T-helper 9 cell (primary cell): Measurements from ENCODE around the gene CASZ1.

Experiments
- DNase-seq: peaks from one replicate; pipeline ENCODE4 v3.0.0-alpha.2; 2020

The CASZ1 gene

DNA sequence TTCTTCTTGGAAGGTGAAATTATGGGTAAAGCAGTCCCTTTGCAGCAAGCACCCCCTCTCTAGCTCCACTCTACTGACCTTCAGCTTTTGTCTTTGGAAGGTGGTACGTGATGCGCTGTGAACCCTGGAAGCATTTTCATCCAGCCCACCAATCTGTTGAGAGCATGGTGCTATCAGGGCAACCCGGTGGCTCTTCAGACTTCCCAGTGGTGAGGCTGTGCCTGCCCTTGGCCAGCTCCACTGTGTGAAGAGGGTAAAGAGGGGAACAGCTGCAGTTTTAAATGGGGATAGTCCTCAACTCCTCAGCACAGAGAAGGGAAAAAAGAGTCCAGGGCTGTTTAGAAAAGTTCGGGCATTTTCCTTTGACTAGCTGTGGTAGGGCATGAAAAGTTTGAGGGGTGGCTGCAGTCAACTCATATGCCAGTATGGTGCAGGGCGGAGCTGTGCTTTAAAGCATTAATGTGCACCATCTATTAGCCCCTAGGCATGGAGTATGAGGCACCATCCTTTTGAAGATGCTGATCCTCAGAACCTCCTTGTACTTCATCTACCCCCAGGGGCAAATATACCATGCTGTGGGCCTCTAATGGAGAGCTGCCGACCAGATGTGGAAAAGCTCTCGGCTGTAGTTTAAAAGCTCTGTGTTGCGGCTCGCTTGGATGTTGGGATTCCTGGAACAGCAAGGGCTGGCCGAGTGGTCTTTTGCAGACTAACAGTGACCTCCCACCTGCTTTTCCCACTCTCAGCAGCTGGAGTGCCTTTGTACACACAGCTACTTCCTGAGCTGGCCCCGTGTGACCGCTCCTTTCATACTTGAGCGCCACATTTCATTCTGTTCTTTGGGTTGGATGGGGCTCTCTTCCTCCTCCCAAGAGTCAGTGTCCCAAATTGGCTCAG lies 198.7 kb downstream of the CASZ1 start:
- no peak for DNase-seq

DNA sequence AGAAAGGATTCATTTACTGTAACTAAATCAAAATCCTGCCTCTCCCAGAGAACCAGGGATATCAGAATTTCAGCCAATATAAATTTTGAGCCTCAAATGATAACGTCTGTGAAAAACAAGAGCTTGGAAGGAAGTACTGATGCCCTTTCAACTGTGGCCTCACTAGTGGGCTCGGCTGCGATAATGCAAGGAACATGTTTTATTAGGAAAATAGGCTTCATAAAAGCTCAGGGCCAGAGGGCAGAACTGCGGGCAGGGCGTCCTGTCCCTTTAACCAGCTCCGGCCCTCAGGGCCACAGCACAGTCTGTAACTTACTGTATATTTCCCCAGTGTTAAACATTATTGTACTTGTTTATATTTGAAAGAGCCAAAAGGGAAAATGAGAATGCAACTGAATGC lies 199.7 kb downstream of the CASZ1 start:
- DNase-seq: no peak

DNA sequence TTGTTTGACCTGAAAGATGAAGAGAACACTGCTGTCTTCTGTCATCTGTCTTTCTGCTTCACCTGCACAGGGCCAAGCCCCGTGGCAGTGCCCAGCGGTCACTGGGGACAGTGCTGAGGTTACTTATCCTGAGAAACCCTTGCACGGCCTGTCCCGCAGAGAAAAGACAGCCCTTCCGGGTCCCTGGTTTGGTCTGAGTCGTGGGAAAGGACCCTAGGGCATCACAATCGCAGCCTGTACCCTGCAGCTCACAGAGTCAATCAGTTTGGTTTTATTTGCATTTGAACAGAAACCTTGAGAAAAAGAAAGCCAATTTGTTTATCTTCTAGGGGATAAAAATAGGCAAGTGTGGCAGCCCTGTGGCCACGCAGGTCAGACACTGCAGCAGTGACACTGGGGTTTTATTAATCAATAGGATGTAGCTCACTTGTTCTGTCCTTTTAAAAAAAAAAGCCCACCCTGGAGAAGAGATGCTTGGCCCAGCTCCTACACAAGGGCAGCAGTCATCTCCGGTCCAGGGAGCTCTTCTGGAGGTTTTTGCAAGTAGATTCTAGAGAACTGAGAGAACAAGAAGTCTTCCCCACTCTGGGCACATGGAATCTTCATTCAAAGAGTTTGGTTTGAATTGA lies 201.7 kb downstream of the CASZ1 start:
- DNase-seq: no peak

DNA sequence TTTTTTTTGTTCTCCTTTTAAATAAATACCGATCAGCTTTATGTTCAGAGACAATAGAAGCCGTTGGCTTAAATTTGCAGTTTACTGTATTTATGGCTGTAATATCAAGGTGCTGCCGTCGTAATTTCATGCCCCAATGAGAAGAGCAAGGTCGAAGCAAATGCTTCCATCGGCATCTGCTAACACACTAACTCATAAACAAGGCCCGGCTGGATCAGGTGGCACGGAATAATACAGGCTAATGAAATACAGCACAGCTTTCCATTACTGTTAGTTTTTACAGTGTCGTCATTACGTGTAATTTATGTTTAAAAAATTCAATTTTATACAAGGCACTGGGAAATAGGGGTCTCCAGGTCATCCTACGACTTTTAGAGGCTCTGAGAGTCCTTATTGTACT lies 202.7 kb downstream of the CASZ1 start:
- DNase-seq: no peak

DNA sequence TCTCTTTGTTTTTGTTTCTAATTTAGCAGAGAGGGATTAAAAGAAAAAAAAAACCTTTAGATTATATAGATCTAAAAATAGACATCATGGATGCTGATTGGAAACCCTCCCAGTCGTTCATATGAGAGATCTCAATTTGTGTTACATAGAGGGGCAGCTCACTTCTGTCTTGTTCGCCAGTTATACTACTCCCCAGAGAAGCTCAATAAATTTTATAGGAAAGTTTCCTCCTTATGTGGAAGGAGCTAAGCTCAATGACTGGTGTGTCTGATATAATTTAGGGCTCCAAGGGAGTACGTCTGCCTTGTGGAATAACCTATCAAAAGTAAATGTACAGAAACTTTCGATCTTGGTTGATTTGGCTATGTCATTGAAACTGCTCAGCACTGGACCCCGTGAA lies 204.1 kb downstream of the CASZ1 start:
- no peak for DNase-seq

DNA sequence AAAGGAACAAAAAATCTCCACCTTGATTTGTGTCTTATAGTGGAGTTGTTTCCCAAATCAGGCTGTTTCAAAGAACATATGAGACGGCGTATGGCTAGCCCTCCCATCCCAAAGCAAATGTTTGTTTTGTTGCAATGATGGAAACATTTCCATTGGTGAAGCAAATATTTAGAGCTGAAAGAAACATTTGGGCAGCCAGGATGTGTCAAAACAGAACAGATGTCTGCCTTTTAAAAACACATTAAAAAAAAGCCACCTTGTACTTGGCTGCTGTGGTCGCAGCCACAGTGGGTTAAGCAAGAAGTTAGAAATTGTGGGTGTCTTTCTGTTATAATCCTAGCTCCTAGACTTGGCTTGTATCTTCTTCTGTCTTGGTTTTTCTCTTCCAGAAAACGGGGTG lies 205.4 kb downstream of the CASZ1 start:
- no peak for DNase-seq

DNA sequence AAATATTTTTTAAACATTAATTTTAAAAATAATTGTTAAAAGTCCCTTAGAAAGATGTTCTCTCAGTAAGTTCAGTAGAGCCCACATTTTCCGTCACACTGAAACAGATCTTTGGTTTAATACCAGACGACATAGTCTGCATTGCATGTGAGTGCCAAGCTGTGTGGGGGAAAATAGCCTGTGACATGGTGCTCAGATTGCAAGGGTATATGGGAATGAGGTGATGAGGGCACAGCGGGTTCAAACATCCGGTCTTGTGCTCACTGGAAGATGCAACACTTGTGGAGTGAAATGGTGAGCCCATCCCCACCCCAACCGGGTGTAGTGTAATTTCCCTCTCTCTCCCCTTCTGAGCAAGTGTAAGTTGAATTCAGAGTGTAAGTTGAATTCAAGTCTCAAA lies 207.4 kb downstream of the CASZ1 start:
- no peak for DNase-seq

DNA sequence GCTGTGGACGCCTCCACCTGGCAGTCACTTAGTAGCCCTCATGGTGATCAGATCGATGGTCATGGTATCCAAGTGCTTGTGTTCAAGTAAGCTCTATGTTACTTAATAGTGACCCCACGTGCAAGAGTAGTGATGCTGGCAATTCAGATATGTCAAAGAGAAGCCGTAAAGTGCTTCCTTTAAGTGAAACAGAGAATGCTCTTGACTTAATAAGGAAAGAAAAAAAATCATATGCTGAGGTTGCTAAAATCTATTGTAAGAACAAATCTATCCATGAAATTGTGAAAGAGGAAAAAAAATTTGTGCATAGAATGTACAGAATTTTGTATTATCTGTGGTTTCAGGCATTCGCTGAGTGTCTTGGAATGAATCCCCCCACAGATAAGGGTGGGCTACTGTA lies 207.8 kb downstream of the CASZ1 start:
- no peak for DNase-seq
